NCI-H2196 treated with DMSO at 0.1 percent for 48 hours (cell line): ENCODE data around the gene DPEP2.
A peak's percentile ranks its signal among the peaks of the same experiment; 100 is the strongest.
"Not testable (repeated sequence)": the region's sequence is repeated elsewhere in the genome, so short reads cannot be mapped to it uniquely, and the experiment has no call there.

Experiments
- DNase-seq: peaks from one replicate; lab custom pipeline; 2025; ENCODE audit not compliant: unreplicated experiment; lab: John Stamatoyannopoulos, UW

The DPEP2 gene

DNA sequence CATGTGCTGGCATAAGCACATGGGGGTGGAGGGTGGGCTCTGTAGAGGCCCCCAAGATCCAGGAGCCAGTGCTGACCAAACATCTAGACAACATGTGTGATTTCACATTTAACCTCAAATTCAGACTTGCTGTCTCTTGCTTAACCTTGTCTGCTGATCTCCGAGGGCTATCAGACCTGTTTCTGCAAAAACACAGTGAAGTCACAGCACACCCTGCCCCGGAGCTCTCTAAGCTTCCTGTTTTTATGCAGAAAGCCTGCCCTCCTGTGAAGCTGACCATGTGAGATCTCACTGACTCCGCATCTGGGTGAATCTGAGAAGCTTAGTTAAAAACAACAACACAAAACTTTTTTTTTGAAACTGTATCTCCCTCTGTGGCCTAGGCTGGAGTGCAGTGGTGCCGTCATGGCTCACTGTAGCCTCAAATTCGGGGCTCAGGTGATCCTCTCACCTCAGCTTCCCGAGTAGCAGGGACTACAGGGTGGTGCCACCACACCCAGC lies 6.6 kb upstream of the DPEP2 start:
- no peak for DNase-seq

DNA sequence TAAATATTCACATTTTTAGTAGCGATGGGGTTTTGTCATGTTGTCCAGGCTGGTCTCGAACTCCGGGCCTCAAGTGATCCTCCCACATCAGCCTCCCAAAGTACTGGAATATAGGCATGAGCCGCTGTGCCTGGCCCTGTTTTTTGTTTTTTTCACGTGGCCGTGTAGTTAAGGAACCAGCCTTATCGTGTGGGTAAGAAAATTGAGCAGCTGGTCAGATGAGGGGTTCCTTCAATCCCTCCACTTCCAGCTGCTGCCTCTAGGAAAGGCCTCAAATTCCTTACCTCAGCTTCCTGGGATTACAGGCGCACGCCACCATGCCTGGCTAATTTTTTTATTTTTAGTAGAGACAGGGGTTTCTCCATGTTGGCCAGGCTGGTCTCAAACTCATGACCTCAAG lies 5.9 kb upstream of the DPEP2 start:
- DNase-seq, result no peak

DNA sequence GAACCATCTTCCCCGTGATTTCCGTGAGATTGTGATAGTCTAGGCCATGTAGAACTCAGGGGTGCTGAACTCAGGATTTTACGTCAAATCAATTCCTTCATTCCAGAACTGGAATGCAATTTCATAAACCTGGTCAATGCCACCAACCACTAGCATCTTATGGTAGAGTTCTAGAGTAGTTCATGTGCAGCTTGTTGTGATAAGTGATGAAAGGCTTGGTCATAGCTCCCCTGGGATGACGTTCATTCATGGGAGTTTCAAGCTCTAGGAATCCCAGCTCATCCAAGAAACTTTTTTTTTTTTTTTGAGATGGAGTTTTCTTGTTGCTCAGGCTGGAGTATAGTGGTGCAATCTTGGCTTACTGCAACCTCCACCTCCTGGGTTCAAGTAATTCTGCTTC lies 3.7 kb upstream of the DPEP2 start:
- DNase-seq, result no peak

DNA sequence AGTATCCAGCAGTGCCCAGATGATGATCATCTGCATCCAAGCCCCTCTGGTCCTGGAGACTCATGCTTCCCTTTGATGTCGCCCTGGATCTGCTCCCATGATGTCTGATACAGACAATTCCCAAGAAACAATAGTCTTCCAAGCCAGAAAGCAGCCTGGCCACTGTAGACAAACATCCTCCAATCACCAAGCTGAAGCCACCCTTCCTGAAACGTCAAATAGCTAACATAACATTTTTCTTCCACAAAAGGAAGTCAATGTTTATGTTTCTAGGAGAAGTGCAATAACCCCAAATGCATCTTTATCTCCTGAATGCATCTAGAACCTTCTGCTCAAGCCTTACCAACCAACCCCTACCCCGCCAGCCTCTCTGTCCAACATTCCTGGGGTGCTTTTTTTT lies 1.2 kb upstream of the DPEP2 start:
- DNase-seq, result no peak

DNA sequence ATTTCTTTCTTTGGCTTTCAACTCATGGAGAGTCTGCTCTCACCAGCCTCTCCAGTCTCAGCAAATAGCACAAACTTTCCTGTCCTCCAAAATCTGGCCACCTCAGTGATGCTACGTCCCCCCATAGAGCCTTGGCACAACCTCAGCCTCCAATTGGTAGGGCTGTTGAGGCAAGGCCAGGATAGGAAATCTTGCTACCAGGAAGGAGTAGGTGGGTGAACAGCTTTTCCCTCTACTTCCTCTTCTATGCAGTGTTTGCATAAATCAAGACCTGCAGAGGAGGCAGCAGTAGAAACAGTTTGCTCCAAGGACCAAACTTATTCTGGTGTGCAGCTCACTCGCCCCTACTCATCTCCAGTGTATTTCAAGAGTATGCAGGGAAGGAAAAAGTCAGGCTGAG lies 701 bp upstream of the DPEP2 start:
- DNase-seq, result no peak

DNA sequence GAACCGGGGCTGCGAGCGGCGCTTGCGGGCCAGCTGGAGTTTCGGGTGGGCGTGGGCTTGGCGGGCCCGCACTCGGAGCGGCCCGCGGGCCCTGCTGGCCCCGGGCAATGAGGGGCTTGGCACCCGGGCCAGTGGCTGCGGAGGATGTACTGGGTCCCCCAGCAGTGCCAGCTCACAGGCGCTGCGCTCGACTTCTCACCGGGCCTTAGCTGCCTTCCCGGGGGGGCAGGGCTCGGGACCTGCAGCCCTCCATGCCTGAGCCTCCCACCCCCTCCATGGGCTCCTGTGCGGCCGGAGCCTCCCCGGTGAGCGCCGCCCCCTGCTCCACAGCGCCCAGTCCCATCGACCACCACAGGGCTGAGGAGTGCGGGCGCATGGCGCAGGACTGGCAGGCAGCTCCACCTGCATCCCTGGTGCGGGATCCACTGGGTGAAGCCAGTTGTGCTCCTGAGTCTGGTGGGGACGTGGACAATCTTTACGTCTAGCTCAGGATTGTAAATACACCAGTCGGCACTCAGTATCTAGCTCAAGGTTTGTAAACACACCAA lies 979 bp downstream of the DPEP2 start:
- DNase-seq, result not testable (repeated sequence)

DNA sequence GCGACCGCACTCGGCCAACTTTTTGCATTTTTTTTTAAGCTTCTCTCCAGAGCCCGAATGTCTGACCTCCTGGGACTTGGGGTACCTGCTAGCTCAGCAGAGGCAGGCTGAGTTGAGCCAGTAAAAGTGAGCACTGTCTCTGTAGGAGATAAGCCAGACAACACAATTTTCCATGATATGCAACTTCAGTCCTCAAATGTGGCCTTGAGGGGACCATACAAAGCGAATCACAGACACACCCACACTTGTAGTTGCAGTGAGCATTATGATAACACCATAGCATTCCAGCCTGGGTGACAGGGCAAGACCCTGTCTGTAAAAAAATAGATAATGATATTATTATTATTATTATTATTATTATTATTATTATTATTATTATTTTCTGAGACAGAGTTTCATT lies 2.6 kb downstream of the DPEP2 start:
- no peak for DNase-seq

DNA sequence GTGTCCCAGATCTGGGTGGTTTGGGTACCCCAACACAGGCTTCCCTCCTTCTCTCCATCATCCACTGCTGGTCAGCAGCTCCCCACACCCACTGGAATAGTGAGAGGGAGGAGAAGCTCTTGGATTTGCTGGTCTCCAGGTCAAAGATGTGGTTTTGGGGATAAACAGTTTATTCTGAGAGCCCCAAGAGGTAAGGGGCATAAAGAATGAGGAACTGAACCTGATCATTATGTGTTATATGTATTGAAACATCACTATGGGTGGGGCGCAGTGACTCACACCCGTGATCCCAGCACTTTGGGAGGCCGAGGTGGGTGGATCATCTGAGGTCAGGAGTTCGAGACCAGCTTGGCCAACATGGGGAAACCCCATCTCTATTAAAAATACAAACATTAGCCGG lies 3.9 kb downstream of the DPEP2 start:
- DNase-seq, result no peak

DNA sequence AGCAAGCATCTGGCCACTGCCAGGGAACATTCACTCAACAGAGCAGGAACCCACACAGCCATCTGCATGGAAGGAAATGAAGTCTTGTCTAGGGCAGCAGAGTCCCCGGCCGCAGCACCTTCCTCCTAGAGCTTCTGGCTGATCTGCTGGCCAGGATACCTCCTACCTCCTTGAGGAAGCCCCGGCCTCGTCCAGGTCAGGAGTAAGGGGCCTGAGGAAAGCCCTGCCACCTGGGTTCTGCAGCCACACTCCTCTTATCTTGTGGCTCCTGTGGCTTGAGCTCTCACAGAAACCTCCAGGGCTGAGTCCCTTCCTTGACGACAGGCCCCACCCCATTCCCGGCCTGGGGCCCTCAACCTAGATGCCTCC lies 5.3 kb downstream of the DPEP2 start:
- DNase-seq, result not testable (repeated sequence)

DNA sequence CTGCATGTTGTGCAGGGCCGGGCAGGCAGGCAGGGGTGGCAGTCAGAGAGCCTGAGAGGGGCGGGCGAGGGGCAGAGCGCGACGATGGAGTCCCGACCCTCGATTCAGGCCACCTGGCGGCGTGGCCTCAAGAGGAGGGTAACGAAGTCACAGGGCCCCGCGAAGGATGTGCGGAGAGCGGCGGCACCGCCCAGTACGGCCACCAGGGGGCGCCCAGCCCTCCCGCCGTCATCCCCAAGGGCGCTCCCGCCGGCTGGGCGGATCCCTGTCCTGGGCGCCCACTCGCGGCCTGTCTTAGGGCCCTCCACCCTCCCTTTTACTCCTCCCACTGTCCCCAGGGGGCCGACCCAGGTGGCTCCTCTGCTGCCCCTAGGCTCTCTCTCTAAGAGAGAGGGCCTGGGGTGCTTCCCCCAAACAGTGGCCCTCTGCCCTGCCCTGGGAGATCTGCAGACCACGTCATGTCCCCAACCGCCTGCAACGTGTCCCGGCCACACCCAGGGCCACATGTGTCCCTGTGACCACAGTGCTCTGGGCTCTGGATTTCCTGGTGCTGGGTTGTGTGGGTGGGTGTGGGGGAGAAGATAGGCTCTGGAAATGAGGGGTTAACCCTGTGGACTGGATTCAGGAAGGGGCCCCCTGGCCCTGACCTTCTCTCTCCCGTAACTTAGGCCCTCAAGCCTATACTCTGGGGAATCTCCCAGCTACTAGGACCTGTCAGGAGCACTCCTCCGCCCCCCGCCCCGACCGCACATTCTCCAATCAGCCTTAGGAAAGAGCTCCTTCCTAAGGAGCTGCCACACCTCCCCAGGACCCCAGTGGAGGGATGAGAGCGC lies 5.9 kb downstream of the DPEP2 start:
- DNase-seq, result peak; percentile 3

DNA sequence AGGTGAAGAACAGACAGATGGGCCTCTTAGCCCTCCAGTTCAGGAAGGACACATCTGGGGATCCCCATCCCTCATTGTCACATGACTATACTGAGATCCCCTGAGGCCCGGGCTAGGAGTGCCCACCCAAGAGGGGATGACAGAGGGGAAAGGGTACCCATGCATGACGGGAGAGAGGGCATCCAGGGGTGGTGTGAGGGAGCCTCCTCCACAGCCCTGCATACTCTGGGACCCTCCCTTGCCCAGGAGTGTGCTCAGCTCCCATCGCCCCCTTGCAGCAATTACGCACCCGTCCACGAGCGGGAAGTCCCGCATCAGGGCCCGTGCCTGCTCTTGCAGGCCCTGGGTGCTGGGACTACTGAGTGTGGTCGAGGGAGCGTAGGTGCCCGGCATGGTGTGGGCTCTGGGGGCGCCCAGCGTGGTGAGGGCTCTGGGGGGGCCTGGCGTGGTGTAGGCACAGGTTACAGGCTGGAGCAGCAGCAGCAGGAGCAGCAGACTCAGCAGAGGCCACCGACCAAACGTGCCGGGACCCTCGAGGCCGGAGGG lies 6.5 kb downstream of the DPEP2 start:
- no peak for DNase-seq

DNA sequence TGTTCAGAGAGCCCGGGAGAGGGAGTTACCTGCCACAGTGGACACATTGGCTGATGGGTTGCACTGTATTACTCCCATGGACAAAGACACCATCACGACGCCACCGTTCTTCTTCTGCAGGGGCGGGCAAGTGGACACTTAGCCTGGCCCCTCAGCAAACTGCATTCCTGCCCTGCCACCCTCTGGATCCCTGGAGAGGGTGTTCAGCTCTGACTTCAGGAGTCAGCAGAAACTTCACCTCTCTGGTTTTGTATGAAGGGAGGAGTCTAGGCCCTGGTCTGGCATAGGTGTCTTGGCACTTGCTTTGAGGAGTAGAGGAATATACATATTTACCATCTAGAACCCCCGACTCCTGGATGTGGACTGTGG lies 9.3 kb downstream of the DPEP2 start:
- DNase-seq, result no peak

DNA sequence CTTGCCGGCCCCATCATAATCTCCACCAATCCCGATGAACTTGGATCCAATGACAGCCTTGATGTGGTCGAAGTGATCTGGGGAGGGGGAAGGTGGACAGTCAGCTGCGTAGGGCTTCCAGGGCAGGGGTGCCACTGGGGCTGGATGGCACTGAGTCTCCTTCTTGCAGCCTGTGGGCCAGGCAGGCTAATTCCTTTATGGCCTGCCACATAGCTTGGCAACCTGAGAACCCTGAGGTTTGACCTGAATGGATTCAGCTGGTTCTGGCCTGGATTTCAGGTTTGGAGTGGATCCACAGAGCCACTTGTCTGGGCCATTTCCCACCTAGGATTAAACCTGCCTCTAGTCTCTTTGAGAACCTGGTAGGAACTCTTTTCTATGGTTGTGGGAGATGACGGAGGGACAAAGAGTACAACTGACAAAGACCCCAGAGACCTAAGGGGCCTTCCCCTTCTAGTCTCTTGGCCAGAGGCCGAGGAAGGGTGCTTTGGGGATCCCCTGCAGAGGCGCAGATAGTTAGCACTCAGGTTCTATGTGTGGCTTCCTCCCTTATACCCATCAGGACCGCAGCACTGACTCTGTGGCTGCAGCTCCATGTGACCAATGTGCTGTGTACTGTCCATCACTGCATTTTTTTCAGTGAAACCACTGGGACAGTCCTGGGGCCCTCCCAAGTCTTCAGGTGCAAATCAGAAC lies 9.8 kb downstream of the DPEP2 start:
- DNase-seq, result no peak

DNA sequence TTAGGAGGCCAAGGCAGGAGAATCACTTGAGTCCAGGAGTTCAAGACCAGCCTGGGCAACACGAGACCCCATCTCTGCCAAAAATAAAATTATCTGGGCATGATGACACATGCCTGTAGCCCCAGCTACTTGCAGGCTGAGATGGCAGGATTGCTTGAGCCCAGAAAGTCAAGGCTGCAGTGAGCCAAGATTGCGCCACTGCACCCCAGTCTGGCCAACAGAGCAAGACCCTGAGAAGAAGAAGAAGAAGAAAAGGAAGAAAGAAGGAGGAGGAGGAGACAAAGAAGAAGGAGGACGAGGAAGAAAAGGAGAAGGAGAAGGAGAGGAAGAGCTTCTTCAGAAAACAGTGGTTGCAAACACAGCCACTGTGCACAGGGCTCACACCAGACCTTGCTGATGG lies 10.6 kb downstream of the DPEP2 start:
- DNase-seq, result no peak

DNA sequence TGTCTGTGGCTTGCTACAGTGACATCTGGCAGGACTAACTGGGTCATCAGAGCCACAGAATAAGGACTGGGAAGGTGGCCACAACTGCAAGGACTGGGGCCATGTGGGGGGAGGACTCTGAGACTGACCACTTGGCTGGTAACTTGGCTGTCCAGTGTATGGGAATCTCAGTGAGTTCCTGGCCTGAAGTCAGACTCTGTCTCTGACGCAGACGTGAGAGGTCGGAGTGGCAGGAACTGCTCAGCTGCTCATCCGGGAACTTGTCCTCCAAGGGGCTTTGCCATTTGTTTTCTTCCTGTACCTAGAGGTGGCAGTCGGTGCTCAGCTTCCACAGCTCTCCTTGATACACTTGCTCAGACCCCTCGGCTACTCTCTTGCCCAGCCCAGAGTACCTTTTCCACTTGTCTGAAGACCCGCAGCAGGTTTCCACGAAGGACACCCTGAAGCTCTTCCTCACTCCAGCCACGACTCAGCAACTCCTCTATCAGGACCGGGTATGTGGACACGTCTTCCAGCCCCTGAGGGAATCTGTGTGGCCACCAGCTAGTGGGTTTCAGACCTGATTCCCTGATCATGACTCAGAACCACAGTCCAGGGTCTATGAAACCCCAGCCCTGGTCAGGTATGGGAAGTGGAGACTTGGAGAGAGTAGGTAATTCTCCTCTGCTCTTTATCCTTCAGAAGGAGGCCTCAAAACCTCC lies 11.7 kb downstream of the DPEP2 start:
- DNase-seq, result no peak

DNA sequence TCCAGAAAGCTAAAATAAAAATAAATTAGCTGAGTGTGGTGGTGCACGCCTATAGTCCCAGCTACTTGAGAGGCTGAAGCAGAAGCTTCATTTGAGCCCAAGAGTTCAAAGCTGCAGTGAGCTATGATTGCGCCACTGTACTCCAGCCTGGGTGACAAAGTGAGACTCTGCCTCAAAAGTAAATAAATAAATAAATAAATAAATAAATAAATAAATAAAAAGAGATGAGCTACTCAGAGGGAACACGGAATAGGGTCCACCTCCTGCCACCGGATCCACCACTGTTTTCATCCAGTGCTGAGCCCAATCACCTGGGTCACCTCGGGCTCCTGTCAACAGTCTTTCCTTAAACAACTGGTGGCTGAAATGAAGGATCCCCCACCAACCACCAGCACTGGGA lies 12.3 kb downstream of the DPEP2 start:
- no peak for DNase-seq

DNA sequence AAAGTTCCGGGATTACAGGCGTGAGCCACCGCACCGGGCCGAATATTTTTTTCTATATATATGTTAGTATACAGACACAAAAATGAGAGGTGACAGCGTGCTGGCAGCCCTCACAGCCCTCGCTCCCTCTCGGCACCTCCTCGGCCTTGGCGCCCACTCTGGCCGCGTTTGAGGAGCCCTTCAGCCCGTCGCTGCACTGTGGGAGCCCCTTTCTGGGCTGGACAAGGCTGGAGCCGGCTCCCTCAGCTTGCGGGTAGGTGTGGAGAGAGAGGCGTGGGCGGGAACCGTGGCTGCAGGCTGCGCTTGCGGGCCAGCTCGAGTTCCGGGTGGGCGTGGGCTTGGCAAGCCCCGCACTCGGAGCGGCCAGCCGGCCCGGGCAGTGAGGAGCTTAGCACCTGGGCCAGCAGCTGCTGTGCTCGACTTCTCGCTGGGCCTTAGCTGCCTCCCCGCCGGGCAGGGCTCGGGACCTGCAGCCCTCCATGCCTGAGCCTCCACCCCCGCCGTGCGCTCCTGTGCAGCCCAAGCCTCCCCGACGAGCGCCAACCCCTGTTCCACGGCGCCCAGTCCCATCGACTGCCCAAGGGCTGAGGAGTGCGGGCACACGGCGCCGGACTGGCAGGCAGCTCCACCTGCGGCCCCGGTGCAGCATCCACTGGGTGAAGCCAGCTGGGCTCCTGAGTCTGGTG lies 17.1 kb downstream of the DPEP2 start:
- no peak for DNase-seq

DNA sequence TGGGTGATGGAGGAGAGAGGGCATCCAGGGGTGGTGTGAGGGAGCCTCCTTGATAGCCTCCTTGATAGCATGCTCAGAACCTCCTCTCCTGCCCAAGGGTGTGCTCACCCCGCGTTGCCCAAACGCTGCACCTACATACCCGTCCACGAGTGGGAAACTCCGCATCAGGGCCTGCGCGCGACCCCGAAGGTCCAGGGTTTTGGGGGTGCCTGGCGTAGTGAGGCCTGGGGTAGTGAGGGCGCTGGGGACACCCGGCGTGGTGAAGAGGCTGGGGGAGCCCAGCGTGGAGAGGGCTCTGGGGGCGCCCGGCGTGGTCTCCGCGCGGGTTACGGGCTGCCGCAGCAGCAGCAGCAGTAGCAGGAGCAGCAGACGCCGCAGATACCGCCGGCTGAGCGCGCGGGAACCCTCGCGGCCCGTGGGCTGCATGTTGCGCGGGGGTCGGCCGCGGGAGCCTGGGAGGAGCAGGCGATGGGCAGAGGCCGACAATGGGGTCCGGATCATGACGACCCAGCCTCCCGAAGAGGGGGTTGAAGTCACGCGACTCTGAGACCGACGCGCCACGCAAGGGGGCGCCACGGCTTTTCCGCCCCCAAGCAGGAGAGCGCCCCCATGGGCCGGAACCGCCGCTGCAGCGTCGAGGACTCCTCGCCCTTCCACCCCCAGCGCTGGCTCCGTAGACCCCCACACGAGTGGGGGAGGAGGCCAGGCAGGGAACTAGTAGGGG lies 19.2 kb downstream of the DPEP2 start, which contains the start of gene DPEP3:
DPEP3 (minus strand) TSS at position 545 of the 724 bp plus-strand sequence; CDS start at position 426, 119 bp downstream.
- no peak for DNase-seq

DNA sequence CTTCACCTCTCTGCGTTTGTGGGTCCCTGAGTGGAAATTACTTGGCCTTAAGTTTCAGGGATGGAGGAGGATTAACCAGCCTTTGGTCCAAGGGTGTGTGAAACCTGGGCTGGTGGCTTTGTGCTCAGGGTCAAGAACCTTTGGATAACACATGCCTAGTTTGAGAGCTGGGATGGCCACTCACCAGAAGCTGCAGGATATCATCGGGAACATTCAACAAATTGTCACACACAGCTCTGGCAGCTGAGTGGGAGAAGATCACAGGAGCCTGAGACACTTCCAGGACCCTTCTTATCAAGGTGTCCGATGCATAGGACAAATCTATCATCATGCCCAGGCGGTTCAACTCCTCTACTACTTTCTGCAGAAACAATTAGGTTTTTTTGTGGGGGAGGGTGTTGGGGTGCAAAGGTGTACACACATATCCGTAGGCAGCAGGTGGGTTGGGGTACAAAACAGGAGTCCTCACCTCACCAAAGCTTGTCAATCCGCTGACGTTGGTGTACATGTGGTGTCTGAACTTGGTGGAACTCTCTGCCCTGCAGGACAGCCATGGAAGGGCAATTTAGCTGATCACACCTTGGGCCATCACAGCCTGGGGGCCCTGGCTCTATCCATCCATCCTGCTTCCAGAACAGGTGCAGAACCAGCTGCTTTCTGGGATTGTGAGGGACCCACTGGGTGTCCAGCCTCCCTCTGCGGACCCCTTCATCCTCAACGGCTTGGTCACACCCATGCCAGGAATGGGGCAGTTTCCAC lies 21.6 kb downstream of the DPEP2 start:
- no peak for DNase-seq
